ENCODE data around the gene SMURF2.
A peak's percentile ranks its signal among the peaks of the same experiment; 100 is the strongest.

Gene SMURF2

DNA sequence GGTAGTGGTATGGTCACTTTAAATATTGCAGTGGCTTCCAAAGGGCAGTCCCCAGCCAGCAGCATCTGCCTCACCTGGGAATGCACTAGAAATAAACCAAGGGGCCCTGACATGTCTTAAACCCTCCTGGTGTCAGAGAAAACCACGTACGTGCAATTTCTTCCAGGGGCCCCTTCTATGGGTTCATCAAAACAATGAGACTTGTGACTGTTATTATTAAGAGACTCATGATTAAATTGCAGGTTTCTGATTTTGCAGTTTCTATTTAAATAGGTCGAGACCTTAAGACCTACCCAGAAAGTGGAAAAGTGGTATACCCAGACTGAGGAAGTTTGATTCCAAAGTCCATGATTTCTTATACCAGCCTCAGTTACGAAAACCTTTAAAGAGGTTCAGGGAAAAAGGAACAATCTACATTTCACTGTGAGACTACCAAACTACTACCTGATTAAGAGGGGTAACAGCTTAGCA, 164.5 kb downstream of the SMURF2 start:
- DNase-seq (ENCODE audit: extremely low read depth, low read depth): no peak
- TF ChIP-seq CTCF (IDR thresholded peaks at IDR 0.05; ENCODE audit: low read depth, low read length): no peak

- TF ChIP-seq CTCF (IDR thresholded peaks at IDR 0.05; ENCODE audit: low read depth, low read length): peak; percentile 54
- peak; percentile 80 for DNase-seq (ENCODE audit: extremely low read depth, low read depth)
Observed at GRCh38 chr17:64496786-64497564, 165.1 kb downstream of the SMURF2 start, which contains the start of gene POLG2. Gene POLG2 (minus strand): TSS chr17:64497054. CDS start chr17:64496968, 86 bp downstream.

- DNase-seq (ENCODE audit: extremely low read depth, low read depth): no peak
- TF ChIP-seq CTCF (IDR thresholded peaks at IDR 0.05; ENCODE audit: low read depth, low read length): no peak
Observed at GRCh38 chr17:64496348-64496785, 165.7 kb downstream of the SMURF2 start.

Data from AG09319 (cell line).